Stomach (tissue), 9 donors: ENCODE data around the gene TNRC18. TPM values are rescaled to one million over a fixed set of nuclear protein-coding genes. Genes with fewer than 3 reads are reported as not detected.
A peak's percentile ranks its signal among the peaks of the same experiment; 100 is the strongest.

Experiments
- DNase-seq, 2 donors: peaks; one replicate each; pipeline versions ENCODE4 v3.0.0 to v3.0.0-alpha.2; 2013 to 2019
- H3K27ac ChIP-seq, 5 donors: fragments of 200-600 bp in 4 of 5; sonication (generic) in 4 of 5; one replicate each; pipeline ENCODE4 v1.5.1; 2013 to 2019; ENCODE audit warnings: mild to moderate bottlenecking in 1 of 5, moderate library complexity in 1 of 5
- H3K27me3 ChIP-seq, 3 donors: fragments of 200-600 bp; sonication (generic); one replicate each; pipeline ENCODE4 v1.5.1; 2017 to 2019; ENCODE audit warnings: mixed run types in 1 of 3
- H3K36me3 ChIP-seq, 4 donors: fragments of 200-600 bp; sonication (generic); 1 replicate in 3 of 4; 2 replicates in 1 of 4; pipeline ENCODE4 v1.5.1; 2016 to 2019
- H3K4me1 ChIP-seq, 4 donors: fragments of 200-600 bp; sonication (generic); one replicate each; pipeline ENCODE4 v1.5.1; 2016 to 2019
- H3K4me3 ChIP-seq, 4 donors: fragments of 200-600 bp; sonication (generic) in 3 of 4; one replicate each; pipeline ENCODE4 v1.5.1; 2016 to 2019; ENCODE audit warnings: mild to moderate bottlenecking in 1 of 4
- H3K9me3 ChIP-seq, 4 donors: fragments of 200-600 bp; sonication (generic); one replicate each; pipeline ENCODE4 v1.5.1; 2016 to 2019
- CTCF ChIP-seq, 7 experiments: fragments of 450-650 bp in 4 of 7; fragments of 200-600 bp in 3 of 7; sonication (generic) in 3 of 7; IDR thresholded peaks; one replicate each; pipeline ENCODE4 v1.5.1; 2016 to 2019; ENCODE audit warnings: antibody characterized with exemption in 7 of 7, control low read depth in 2 of 7, mild to moderate bottlenecking in 1 of 7
- EP300 ChIP-seq: sonication (generic); formaldehyde crosslinking; IDR thresholded peaks from one replicate; pipeline ENCODE4 v1.6.1; 2017; ENCODE audit warnings: antibody characterized with exemption
- POLR2A ChIP-seq, 4 donors: fragments of 450-650 bp; IDR thresholded peaks; one replicate each; pipeline ENCODE4 v1.6.1; 2016; ENCODE audit warnings: antibody characterized with exemption in 4 of 4, control low read depth in 2 of 4, mild to moderate bottlenecking in 1 of 4, moderate library complexity in 1 of 4
- POLR2AphosphoS5 ChIP-seq, 3 donors: sonication (generic); formaldehyde crosslinking; IDR thresholded peaks; one replicate each; pipeline ENCODE4 v1.6.1; 2016; ENCODE audit warnings: antibody characterized with exemption in 3 of 3
- WGBS, 5 donors: extraction: QIAGEN DNeasy Blood & Tissue Kit in 3 of 5; methylation state at CpG; one replicate each; pipeline versions ENCODE4 v1.1.5 to v1.1.7; 2013 to 2018; 5-methylcytosine and 5-hydroxymethylcytosine counted together
- intact Hi-C: fragments of 100-400 bp; cut with DNase I; formaldehyde crosslinking; loops from one replicate; pipeline ENCODE4 v1.15.1; 2023; ENCODE audit warnings: low total_unique reads
- polyA plus RNA-seq, 3 donors: library from polyadenylated mRNA; stranded (reverse); fragments of 200-250 nt; gene quantifications; one replicate each; pipeline ENCODE4 v1.2.3, GENCODE V29; 2013
- total RNA-seq, 5 donors: library from RNA; depleted of rRNA; stranded (reverse); fragments of >200 nt; gene quantifications; one replicate each; pipeline versions ENCODE4 v1.1.0 to v1.2.3, GENCODE V29; 2014 to 2016
- donor health status: healthy with polysubstance abuse.
- donor health status: Bipolar disorder and iron deficiency.
- donor health status: healthy.

The TNRC18 gene
- total and polyA plus RNA-seq, 8 donors = 8.5 to 463 (median 81.8) TPM

GRCh38 chr7:5433181-5433580, 9.5 kb upstream of the TNRC18 start:
- 74 to 96% (median 81%) methylated on average over 2 to 3 of the region's 3 CpGs for WGBS, 5 donors
- peaks cover 0 to 3% (median 0%) of the 10 kb centered on the region in 3 donors for H3K27me3 ChIP-seq
- peaks cover 23 to 28% (median 26%) of the 10 kb centered on the region in 4 donors for H3K4me1 ChIP-seq
- intact Hi-C loops = no loop called here
- peaks cover 0 to 12% (median 0%) of the 10 kb centered on the region in 4 donors for H3K9me3 ChIP-seq
- no peak overlapping the region for H3K4me3 ChIP-seq
- DNase-seq = no peak
- H3K36me3 ChIP-seq = peaks cover 0 to 8% (median 0%) of the 10 kb centered on the region in 4 donors
- TF ChIP-seq POLR2A (IDR thresholded peaks at IDR 0.05) (no peak), EP300 (no peak), POLR2AphosphoS5 (IDR thresholded peaks at IDR 0.05) (no peak), CTCF (IDR thresholded peaks at IDR 0.05) (no peak)
- no peak overlapping the region for H3K27ac ChIP-seq

- intact Hi-C loops = no loop called here
- DNase-seq = no peak
- Histone ChIP-seq H3K4me1 (peaks cover 25 to 31% (median 31%) of the 10 kb centered on the region in 4 donors), H3K9me3 (peaks cover 0 to 11% (median 0%) of the 10 kb centered on the region in 4 donors), H3K27ac (no peak overlapping the region), H3K36me3 (peaks cover 0 to 8% (median 0%) of the 10 kb centered on the region in 4 donors), H3K4me3 (no peak overlapping the region), H3K27me3 (peaks cover 0 to 6% (median 0%) of the 10 kb centered on the region in 3 donors)
- TF ChIP-seq POLR2AphosphoS5 (IDR thresholded peaks at IDR 0.05) (no peak), EP300 (no peak), CTCF (IDR thresholded peaks at IDR 0.05) (no peak), POLR2A (IDR thresholded peaks at IDR 0.05) (no peak)
- 91 to 94% (median 93%) methylated on average over 3 of the region's 3 CpGs for WGBS, 5 donors
Measured at GRCh38 chr7:5432691-5433090, 9.1 kb upstream of the TNRC18 start.

GRCh38 chr7:5431560-5432015, 8.0 kb upstream of the TNRC18 start:
- peaks cover 0 to 6% (median 0%) of the 10 kb centered on the region in 3 donors for H3K27me3 ChIP-seq
- no peak for DNase-seq
- intact Hi-C loops = no loop called here
- H3K9me3 ChIP-seq = peaks cover 0 to 5% (median 0%) of the 10 kb centered on the region in 4 donors
- no peak for TF ChIP-seq CTCF (IDR thresholded peaks at IDR 0.05)
- no peak for TF ChIP-seq POLR2A (IDR thresholded peaks at IDR 0.05)
- TF ChIP-seq POLR2AphosphoS5 (IDR thresholded peaks at IDR 0.05) = no peak
- no peak for TF ChIP-seq EP300
- H3K4me3 ChIP-seq = no peak overlapping the region
- H3K36me3 ChIP-seq = peaks cover 0 to 8% (median 0%) of the 10 kb centered on the region in 4 donors
- H3K27ac ChIP-seq = no peak overlapping the region
- 50 to 70% (median 63%) methylated on average over 4 of the region's 4 CpGs for WGBS, 5 donors
- H3K4me1 ChIP-seq = peaks cover 25 to 37% (median 31%) of the 10 kb centered on the region in 4 donors

GRCh38 chr7:5430612-5430947, 6.9 kb upstream of the TNRC18 start:
- 59 to 66% (median 60%) methylated on average over 5 of the region's 5 CpGs for WGBS, 5 donors
- H3K4me1 ChIP-seq = peaks cover 25 to 37% (median 31%) of the 10 kb centered on the region in 4 donors

More at GRCh38 chr7:5430612-5430947, 6.9 kb upstream of the TNRC18 start:
- H3K36me3 ChIP-seq = peaks cover 0 to 8% (median 0%) of the 10 kb centered on the region in 4 donors
- no peak for DNase-seq
- H3K27ac ChIP-seq = peak overlapping the region in 4 of 5 donors; percentile 94 to 100 (median 100)
- peaks cover 0 to 5% (median 0%) of the 10 kb centered on the region in 4 donors for H3K9me3 ChIP-seq
- peak overlapping the region in 1 of 4 donors; percentile 84 for H3K4me3 ChIP-seq
- no peak for TF ChIP-seq POLR2AphosphoS5 (IDR thresholded peaks at IDR 0.05)
- no peak for TF ChIP-seq POLR2A (IDR thresholded peaks at IDR 0.05)
- no peak for TF ChIP-seq EP300
- no peak for TF ChIP-seq CTCF (IDR thresholded peaks at IDR 0.05)
- intact Hi-C loops = no loop called here
- peaks cover 0 to 6% (median 0%) of the 10 kb centered on the region in 3 donors for H3K27me3 ChIP-seq
